EH (cell line): ENCODE results near the gene TSHZ2.
"Not testable (repeated sequence)": the region's sequence is repeated elsewhere in the genome, so short reads cannot be mapped to it uniquely, and the experiment has no call there.

Source experiments
- DNase-seq: peaks from one replicate; pipeline ENCODE4 v3.0.0-alpha.2; 2015; ENCODE audit warnings: low read depth

The TSHZ2 gene

DNA sequence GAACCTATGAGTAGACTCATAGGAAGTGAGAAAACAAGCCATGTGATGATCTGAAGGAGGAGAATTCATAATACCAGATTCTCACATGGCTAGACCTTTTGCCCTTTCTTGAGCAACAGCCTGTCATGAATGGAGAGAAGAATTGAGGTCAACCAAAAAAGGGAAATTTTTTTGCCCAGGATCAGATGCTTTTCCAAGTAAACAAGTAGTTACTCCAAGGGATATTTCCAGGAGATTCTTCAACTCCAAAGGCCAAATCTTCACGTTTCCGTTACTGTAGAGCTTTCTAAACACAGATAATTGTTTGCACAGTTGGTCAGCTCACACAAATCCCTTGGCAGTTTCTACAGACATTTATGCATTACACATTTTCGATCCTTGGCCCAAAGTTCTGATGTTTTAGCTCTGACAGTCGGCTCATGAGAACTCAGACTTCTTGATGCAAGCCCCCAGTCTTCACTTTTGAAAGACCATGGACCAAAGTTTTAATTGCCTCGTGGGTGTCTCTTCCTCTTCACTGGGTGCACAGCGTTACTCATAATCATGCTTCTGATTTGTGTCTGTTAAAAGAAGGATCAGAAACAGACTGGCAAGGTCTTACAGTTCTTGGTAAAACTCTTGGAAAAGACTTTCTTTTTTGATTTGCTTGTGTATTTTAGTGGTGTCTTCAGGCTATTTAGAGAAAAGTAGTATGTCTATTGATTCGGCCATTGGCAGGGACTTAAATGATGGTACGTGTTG, 115.0 kb downstream of the TSHZ2 start:
- DNase-seq = no peak

DNA sequence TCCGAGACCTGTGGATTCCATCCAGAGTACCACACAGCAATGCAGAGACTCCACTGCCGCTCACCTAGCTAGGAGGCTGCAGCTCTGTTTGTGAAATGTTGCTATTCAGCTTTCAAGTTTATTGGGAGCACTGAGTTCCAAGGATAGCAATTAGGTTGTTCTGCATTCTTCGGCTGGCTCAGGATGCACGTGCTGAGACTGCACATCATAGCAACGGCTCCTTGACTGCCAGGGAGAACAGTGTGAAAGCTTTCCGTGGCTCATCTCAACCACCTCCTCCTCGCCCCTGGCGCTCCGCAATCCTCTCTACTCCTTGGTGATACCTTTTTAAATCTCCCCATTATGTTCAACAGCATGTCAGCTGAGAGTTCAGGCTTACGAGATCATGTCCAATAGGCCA, 116.6 kb downstream of the TSHZ2 start:
- no peak for DNase-seq

DNA sequence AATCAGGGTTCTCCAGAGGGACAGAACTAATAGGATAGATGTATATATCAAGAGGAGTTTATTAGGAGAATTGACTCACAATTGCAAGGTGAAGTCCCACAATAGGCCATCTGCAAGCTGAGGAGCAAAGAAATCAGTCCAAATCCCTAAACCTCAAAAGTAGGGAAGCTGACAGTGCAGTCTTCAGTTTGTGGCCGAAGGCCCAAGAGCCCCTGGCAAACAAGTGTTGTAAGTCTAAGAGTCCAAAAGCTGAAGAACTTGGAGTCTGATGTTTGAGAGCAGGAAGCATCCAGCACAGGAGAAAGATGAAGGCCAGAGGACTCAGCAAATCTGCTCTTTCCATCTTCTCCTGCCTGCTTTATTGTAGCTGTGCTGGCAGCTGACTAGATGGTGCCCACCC, 117.7 kb downstream of the TSHZ2 start:
- not testable (repeated sequence) for DNase-seq

DNA sequence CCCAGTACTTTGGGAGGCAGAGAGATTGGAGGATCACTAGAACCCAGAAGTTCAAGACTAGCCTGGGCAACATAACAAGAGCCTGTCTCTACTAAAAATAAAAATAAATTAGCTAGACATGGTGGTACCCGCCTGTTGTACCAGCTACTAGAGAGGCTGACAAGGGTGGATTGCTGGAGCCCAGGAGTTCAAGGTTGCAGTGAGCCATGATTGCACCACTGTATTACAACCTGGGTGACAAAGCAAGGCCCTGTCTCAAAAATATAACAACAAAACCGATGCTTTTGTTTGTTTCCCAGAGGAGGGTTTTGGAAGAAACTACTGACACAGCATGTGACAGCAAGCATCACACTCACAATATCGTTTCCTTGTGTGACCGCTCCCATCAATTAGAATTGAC, 119.6 kb downstream of the TSHZ2 start:
- DNase-seq = no peak

DNA sequence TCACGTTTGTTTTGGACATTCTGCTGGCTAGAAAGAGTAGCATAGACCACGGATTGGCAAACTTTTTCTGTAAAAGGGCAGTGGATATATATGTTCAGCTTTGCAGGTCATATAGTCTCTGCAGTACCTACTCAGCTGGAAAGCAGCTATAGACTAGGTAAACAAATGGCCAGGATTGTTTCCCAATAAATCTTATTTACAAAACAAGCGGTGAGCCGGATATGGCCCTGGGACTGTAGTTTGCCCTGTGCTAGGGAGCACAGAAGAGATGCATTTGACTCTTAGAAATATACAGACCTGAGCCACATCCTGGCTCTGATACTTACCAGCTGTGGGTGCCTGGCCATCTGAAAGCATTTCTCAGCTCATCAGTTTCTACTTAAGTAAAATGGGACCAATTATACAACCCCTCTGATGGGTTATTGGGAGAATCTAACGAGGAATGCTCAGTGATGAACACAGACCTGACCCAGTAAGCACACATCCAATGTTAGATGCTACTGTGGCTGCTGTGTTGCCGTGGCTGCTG, 120.7 kb downstream of the TSHZ2 start:
- DNase-seq = no peak

DNA sequence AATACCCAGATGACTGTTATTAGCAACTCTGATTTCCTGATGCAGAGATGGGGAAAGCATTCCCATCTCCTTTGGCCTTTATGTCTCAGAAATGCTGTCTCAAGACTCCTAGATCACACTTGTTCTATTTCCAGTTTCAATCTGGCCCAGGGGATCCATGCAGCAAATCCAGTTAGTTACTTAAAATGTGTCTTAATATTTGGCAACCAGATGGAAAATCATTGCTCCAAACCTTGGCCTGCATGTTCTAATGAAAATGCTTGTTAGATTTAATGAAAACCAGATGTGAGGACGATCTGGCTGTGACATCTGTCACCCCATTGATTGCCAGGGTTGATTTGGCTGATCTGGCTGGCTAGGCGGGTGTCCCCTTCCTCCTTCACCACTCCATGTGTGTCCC, 125.2 kb downstream of the TSHZ2 start:
- DNase-seq = no peak

DNA sequence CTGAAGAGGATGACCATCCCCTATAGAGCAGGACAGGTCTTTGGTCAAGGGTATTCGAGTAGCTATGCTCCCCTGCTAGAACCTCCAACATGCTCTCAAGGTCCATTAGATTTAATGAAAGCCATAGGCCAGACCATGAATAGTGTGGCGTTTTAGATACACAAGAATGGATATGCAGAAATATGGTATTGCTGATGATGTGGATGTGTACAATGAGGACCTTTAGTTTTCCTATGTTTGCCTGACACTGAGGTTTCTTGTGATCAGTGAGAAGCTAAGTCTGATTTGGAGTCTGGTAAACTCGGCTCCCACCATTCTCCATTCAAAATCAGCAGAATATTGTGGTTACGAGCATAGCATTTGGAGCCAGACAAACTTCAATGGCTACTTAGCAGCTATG, 125.6 kb downstream of the TSHZ2 start:
- no peak for DNase-seq

DNA sequence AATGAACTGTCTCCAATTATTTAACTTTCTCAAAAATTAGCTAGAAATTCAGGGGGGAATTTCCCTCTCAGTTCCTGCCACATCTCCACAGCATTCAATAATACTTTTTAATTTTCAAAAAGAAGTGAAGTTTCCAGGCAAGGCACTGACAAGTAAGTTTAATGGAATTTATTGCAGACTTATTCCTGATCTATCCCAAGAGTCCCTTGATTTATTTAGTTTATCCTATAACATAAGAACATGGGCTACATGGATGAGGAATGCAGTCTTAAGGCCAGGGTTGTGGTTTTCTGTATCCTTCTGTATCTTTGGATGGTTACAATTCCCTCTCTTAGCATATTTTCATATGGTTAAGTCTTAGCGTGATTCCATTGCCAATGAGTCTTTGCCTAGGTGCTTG, 126.5 kb downstream of the TSHZ2 start:
- no peak for DNase-seq

DNA sequence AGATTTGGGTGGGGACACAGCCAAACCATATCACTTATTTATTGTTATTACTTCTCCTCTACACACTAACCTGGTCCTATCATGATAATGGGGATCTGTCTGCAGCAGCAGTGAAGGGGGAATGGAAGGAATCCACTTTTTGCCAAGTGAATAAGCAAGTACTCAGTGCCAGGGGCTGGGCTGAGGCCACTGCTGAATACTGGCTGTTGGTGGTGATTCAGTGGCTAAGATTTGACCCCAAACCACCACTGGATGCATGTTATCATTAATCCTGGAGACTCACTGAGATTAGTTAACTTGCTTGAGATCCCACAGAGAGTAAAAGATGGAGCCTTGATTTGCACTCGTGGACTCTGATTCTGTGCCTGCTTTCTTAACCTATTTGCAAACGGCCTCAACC, 127.7 kb downstream of the TSHZ2 start:
- DNase-seq = no peak

DNA sequence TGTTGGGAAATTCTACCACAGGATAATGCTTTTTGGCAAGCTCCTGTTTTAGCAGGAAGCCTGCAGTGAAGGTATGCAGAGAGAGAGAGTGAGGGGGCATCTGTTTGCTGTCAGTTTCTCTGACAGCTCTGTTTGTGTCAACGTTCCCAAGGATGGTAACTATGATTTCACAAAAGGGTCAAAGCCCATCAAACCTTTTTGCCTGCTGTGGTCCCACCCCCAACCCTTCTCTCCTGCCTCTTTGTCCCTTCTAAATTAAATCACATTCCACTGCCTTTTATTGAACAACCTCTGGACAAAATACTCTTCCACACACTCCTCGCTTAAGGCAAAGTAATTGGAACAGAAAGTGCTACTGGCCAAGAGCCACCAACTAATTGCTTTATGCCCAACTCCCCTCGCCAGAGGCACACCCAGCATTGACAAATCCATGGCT, 128.3 kb downstream of the TSHZ2 start:
- DNase-seq = no peak

DNA sequence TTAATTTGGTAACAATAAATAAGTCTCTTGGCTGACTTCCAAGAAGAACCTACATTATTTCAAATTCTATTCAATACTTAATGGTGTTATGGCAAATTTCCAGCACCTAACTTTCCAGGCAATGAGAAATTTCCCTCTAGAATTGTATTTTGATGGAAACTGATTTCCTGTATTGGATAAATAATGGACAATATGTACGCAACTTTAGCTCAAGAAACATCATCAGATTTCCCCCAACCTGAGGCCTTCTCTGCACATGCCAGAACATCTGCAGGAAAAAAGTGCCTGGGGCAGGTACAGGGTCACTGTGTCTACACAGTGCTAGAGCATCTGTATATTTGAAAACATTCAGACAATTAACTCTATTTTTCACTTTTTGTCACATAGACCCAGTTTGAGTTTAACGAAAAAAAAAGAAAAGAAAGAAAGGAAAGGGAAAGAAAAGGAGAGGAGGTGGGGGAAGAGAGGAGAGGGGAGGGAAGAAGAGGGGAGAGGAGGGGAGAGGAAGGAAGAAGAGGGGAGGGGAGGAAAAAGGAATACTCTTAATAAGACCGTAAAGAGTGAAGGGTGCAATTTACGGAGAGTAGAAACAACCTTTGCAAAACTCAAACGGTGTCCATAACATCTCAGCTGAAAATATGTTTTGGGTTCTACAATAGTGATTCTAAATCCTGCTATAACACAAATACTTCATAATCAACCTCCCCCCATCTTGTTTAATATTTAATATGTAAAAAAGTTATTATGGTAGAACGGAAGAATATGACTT, 130.0 kb downstream of the TSHZ2 start:
- DNase-seq = no peak

DNA sequence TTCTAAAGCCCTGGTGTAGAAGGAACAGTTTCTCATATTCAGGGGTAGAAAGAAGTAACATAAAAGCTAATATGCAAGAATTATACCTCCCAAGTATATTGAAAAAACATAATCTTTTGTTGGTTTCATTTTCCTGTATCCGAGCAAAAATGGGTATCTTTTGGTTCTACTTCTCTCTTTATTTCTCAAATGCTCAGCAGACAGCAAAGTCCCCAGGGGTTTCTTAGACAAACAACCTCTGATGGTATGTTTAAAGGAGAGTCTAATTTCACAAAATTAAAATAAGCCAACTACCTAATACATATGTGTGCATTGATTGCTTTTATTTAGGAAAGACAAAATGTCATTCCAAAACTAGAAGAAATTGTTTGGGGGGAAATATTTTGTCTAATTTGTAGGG, 131.0 kb downstream of the TSHZ2 start:
- DNase-seq = no peak

DNA sequence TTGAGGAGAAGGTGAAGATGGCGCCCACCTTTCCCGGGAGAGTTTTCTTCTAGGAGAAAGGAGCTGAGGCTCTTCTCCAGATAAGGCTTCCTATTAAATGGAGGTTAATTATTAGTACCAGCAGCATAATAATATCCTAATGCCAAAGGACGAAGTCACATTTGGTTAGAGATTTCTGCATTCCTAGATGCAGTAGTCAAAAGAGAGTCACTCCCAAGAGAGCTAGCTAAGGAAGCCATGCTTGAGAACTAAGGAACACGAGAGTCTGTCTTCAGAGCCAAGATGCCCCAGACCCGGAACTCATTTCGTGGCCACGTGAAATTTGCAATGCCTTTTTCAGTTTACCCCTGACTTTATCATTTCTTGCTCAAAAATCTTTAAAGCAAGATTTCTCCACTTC, 132.7 kb downstream of the TSHZ2 start:
- no peak for DNase-seq

DNA sequence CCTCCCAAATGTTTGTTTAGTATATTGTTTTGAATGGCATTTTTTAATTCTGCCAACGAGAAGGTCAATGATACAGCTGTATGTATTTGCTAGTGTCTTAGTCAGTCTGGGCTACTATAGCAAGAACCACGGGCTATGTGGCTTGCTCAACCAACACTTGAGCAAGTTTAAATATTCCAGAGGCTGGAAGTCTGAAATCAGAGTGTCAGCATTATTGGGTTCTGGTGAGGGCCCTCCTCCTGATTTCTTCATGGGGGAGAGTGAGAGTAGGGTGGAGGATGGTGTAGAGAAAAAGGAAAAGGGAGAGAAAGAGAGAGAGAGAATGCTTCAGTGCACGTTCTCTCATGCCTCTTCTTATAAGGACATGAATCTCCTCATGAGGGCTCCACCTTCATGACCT, 144.6 kb downstream of the TSHZ2 start:
- DNase-seq = no peak

DNA sequence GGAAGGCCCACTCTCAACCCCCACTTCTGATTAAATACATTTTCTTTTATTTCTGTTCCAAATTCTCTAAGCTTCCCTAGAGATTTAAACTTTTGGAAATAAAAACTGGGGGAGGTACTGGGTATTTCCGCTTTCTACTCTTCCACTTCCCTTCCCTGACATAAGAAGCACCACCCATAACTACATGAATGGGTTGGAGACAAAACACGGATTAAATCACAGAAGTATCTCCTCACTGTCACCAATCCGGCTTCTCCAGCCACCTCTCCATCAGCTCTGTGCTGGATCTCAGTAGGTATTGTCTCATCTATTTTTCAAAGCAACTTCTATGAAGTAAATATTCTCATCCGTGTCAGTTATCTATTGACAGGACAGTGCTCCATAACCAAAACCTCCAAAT, 150.7 kb downstream of the TSHZ2 start:
- no peak for DNase-seq

DNA sequence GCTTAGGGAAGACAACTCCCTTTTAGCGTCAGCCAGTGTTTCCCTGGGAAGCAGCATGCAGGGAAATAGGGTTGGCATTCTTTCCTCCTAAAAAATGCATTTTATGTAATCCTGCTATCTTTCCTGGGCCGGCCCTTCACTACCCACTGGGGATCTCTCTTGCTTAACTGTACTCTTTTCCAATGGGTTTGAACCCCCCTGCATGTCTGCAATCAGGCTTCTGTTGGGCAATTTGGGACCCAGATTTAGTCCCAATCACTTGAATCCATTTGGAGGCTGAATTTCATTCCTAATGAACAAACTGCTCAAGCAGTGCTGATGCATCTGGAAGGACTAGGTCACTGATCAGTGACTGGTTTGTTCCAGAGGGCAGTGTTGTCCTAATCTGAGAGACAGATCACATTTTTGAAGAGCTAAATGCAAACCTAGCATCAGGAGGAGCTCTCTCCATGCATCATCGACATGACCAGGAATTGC, 152.0 kb downstream of the TSHZ2 start:
- DNase-seq = no peak

DNA sequence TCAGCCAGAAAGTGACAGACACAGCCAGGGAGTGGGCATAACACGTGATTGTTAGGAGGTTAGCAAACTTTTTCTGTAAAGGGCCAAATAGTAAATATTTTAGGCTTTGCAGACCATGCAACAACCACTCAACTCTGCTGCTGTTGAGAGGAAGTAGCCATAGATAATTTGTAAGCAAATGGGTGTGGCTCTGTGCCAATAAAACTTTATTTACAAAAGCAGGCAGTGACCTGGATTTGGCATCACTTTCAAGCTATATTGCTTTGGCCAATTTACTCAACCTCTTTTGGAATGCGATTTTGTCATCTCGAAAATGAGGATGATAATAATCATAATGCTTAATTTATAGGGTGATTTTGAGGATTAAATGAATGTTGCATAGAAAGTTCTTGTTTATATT, 152.6 kb downstream of the TSHZ2 start:
- no peak for DNase-seq

DNA sequence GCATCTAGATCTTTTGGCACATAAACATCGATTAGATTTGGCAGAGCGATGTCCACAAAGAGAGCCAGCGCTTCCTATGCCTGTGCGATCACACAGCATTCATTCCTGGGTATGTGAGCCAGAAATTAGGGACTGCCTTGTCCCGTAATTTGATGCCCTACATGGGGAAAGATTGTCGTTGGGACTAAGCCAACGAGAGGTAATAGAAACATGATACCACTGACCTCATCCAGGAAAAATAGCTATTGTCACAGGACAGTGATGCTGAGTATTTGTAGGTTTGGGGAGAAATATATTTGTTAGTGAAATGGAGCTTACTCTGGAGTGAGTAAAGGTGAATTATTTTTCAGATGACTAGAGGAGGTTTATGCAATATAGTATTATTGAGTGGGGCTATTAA, 154.0 kb downstream of the TSHZ2 start:
- no peak for DNase-seq

DNA sequence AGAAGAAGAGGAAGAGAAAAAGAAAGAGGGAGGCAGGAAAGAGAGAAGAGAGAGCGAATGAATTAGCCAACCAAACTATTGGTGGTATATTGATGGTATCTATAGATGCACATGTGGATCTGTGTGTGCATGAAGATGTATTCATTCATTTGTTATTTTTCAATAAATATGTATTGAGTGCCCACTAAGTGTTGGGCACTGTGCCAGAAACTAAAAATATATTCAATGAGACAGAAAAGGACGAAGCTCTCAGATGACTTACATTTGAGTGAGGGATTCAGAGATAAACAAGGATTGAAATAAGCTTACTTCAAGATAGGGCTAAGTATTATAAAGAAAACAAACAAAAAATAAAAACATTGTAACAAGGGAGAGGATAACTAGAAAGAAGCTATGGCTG, 154.9 kb downstream of the TSHZ2 start:
- DNase-seq = no peak

DNA sequence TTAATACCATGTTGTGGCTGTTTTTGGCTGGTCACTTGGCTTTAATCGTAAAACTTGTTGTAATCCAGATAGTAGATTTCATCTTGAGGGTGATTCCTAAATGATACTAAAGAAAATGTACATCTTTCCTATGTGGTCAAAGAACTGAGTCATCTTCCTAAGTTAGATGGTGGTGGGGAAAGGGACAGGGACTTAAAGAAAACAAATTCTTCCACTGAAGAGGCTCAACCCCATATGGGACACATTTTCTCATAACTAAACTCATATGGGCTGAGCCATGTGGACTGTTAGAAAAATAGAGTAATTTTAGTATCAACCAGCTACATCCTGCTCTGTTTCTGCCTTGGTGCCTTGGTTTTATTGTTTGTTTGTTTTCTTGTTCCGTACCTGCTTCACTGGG, 155.8 kb downstream of the TSHZ2 start:
- DNase-seq = no peak

DNA sequence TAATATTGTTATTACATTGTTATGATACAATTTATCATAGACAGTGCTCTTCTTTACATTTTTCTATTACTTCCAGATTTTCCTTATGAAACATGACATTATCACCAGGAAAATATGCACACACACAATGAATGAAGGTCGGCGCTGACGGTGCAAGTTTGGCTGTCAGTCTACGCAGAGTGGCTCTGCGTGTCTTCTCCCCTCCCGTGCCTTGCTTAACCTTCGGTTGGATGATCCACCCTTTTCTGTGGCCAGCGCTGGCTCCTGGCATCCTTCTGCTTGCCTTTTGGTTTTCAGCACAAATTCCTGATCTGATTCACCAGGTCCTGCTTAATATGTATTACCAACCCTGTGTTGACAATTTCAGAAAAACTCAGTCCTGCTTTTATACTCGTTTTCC, 157.4 kb downstream of the TSHZ2 start:
- no peak for DNase-seq

DNA sequence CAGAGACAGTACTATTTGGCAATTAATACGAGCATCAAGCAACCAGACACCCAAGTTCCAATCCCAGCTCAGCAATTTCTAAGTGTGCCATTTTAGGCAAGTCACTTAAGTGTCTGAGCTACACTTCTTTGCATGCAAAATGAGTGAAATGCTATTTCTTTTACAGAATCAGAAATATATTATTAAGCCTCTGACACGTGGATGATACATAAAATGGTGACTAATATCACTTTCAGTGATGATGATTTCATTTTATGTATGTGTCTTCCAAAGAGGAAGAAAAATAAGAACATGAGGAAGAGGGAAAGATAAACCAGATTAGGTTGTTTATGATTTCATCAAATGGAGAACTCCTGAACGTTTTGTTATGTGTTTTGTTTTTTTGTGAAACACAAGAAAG, 158.6 kb downstream of the TSHZ2 start:
- no peak for DNase-seq

DNA sequence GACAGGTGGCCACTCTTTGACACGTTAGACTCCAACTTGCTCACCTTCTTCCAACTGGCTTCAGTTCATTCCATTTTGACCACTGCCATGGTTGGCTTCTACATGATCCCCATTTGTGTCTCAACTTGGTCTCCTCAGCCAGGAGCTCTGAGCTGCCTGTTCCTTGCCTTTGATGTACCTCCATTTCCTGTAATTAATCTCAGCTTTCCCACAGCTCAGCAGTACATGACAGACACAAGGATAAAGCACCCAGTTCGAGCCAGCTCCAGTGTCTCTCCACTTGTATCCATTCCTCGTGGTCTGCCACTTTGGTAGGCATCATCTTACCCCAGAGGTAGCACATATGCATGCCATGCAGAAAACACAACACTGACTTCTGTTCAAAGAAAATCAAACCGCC, 161.0 kb downstream of the TSHZ2 start:
- DNase-seq = no peak
